HG03066 (cell line): ENCODE results near the gene CBLB.

Source experiments
- ATAC-seq: cut with Tn5 transposase; IDR thresholded peaks from one replicate; pipeline ENCODE4 v1.9.1; 2021; ENCODE audit warnings: low read depth; ENCODE audit not compliant: unreplicated experiment

Gene CBLB

DNA sequence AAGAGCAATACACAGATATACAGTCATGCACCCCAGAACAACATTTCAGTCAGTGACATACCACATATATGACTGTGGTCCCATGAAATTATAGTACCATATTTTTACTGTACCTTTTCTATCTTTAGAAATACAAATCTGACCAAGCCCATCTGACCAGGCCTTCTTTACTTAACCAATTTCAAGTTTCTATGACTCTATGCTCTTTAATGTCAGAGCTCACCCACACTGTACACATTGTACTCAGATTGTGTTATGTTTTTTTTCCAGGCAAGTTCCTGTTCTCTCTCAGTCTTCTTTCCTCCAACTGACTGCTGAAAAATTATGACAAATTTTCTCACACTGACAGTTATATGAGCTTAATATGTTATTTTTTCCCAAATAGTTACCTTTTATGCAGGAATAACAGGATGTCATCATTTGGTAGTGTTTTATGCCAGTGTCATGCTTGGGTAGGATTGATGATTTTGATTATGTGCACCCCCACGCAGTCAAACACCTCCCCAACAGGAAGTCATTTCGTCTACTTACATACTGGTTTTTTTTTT lies 8.0 kb upstream of the CBLB start:
- ATAC-seq: peak; percentile 68

DNA sequence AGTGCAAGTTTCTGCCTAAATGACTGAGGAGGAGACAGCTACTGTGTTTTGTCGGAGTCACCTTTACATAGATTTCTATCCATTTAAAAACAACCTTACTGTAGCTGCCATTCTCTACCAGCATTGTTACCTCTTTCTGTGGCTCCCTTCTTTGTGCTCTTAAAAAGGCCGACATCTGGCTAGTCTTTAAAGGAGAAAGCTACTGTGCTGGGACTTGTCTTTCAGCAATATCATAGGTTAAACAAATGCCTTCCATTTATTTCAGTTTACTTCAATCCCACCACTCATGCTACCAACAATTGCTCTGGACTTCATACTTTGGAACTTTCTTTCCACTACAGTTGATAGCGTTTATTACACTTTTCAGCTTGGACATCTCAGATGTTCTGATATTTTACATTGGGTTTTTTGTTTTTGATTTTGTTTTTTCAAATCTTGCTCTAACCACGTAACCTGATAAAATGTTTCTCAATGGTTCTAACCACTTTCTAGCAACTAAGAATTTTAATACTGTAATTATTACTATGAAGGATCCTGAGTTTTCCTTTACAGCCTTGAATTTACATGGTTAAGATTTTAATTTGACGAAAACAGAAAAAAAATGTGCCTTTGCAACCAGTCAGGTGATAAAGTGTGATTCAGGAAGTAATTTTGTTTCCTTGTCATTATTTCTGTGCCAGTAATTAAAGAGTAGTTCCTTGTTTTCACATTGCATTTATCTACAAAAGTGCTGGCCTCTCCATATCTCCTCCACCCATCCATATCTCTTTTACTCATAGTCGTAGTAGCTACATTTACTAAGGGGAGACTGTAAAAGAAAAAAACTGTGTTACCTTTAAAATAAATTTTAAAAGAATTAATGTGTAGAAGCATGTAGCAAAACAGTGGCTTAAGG lies 1.3 kb upstream of the CBLB start:
- no peak for ATAC-seq

DNA sequence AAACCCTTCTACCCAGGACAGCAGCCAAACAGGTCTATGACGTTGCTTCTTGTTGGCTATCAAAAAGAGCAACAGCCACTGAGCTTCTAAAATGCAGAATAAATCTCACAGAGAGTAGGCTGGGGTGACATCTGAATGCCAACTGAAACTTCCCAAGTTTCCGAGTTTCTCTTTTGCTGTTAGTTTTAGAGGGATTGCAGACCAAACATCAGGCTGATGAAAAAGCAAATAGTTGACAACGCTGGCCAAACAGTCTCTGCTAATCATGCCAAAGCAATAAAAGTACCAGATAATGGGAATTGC lies 670 bp upstream of the CBLB start:
- no peak for ATAC-seq

DNA sequence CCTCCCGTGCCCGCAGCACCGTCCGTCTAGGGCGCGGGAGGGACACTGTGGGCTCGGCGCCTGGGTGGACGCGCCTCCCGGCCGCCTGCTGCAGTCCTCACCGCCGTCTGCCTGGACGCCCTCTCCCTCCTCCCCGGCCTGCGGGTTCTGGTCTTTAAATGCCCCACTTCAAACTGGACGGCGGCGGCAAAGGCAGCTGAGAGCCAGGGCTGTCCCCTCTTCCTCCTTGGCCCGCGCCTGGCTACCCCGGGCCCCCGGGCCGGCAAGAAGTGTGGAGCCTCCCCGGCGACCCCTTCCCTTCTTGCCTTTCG lies 426 bp downstream of the CBLB start:
- peak; percentile 3 for ATAC-seq

DNA sequence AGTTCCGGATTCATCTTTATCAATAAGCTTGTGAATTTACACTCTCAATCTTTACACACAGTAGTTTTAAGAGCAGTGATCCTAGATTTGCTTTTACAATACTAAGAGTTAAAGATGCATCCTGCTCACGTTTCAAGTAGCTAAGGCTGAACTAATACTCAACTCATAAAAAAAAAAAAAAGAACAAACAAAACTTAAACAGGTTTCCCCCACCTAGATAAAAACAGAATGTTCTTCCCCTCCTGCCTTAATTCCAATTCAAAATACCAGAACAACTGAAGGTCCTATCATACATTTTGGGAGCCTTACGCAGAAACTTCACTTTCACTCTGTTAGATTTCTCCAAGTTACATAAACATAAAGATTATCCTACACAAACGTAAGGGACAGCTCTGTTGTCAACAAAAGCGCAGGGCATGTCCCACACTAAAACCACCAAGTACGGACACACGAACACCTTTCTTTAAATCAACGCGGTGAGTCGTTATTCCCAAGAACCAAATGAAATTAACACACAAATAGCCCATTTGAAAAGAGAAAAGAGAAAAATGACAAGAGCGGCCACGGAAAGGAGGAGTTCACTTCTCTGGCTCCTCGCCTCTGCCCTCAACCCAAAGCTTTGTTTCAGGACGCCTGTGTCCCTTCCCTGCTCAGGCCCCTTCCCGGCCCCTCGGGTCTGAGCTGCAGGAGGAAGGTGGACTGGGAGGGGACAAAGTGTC lies 941 bp downstream of the CBLB start:
- peak; percentile 0 for ATAC-seq

DNA sequence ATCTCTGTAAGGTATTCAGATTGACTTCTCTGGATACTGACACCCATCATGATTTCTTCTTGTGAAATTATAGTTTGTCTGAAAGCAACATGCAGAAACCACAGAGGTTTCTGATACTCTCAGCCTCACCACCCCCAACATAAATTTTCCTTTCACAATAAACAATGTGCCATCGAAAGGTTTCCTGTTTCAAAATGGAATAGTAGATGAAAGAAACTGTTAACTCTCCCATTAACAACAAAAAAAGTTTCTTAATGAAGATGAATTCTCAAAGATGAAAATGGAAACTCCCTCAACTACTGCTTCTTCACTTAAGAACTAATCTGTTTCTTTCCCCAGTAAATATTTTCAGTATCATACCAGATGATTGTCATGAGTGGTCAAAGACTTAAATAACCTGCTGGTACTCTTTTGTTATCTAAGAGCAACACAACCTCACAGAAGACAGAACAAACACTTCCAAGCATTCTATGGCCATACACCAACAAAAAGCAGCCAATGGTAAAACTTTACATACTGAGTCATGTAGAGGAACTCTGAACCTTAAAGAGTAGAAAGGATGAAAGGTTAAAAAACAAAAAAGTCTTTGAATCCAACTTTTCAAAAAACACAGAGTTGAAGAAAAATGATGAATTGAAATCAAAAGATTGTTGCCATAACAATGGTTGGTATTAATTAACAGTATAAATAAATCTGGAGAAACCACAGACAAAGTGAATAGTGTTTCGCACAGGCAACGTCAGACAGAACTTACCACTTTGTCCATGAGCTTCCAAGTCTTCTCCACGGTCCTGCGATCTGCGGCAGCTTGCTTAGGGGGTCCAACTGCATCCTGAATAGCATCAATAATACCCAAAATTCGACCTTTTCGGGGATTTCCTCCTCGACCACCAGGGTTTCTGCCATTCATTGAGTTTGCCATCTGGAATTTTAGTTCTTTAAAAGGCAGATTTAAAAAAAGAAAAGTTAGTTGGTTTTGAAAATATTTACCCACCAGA lies 1.9 kb downstream of the CBLB start:
- ATAC-seq: peak; percentile 16

DNA sequence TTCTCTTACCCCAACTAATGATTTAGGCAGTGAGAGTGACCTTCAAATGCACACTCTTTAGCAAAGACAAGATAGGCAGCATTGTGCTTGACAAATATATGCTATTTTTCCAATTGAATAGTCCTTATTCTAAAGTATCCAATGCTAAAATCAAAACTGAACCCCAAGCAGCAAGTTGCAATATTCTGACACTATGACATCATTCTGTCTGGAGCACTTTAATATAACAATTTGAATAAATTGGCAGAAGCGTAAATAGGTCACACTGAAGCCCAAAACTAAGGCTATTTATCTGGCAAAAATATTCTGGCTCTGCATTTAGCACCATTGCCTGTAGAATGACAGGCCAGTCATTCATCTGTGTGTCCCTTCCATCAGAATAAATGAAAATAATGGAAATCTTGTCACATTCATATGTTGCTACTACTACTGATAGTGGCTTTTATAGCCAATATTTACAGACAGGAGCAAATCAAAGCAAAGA lies 2.9 kb downstream of the CBLB start:
- no peak for ATAC-seq

DNA sequence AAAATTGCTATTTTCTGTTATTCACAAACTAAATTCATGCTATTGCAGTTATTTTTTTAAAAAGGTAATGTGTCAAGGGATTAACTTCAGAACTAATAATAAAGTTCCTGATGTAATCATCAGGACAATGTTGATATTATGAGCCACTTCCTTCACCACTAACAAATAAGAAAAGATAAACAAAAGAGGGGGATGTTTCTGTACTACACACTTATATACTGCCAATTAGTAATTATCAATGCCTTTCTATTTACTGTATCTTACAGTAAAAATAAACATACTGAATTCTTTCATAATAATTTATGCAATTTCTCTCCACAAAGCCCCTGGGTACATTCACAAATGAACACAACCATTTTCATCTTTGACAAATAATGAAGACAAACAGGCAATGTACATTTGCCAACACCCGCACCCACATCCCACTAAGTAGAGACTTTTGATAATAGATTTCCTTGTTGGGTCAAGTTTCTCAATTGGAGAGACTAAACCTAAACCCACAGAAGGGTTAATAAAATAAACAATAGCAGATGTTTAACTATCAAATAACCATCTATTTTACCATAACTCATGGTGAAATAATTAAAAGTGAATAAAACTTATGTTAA lies 3.7 kb downstream of the CBLB start:
- ATAC-seq: no peak

DNA sequence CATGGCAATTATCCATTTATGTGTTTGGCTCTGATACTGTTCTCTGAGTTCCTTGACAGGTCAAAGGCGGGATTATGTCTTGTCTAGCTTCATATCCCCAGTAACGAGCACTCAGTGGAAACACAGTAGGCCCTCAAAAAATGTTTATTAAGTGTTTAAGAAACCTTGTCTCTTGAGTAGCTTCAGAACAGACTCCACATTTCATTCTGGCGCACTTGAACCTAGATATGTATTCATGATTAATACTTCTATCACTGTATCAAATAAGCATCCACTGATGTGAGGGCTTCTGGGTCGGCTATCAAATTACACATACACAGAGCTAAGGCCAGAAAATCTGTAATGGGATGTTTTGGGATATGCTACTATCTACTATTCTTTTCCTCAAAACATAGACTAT lies 4.6 kb downstream of the CBLB start:
- no peak for ATAC-seq

DNA sequence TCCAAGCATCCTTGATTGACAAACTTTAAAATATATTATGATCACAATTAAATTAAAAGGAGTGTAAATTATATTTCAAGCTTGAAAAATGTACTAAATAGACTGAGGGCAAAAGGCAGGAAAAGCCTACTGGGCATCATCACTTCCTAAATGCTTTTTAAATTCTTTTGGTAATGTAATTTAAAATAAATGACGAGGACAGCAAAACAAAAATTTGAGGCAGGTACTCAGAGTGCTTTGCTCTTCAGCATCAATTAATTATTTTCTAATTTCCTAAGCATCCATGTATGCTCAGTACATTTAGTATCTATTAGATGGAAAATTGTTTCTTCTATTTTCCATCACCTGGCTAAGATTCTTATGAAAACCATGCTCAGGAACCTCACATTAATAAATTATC lies 5.2 kb downstream of the CBLB start:
- ATAC-seq: no peak

DNA sequence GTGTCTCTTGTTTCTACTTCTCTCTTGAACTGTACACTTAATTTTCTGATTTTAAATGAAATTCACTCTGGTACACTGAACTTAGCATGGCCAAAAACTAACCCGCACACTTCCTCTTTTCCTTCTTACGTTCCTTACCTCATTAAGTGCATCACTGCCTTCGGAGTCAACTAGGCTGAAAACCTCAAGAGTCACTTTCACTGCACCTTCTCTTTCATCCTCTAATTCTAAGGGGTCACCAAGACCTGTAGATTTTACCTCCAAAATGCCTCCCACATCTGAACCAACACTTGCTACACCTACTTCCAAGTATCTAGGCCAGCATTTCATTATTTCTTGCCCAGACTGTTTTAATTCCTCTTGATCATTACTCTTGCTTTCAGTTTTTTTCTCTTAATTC lies 6.6 kb downstream of the CBLB start:
- peak; percentile 71 for ATAC-seq

DNA sequence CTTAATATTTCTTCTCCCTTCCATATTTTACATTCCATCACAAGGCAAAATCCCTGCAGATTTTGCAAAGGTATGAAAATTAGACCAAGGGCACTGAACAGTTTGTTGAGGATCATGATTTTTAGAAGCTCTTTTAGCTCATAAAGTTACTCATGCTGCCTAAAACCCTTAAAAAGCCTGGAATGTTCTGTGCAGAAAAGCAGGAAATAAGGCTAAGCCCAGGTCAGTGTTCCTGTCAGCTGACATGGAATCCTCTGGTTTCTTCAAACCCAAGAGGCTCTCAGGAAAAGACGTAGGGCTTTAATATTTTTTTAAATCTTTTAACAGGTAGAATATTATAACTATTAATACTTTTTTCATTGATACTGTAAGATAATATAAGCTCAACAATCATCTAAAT lies 8.2 kb downstream of the CBLB start:
- no peak for ATAC-seq

DNA sequence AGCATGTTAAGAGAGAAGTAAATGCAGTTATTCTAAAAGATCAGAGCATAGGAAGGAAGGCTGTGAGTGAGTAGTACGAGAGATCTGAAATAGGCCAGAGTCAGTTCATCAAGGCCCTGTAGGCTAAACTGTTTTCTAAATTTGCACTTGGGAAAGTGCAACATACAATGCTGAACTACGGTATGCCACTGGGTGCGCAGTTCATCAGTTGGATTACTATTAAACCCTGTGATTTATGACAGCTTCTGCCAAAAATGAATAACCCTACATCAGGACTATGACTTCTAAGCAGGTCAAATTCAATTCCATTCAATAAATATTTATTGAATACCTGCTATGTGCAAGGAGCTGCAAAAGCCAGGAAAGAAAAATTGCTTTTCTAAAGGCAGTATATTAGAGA lies 10.8 kb downstream of the CBLB start:
- ATAC-seq: no peak

DNA sequence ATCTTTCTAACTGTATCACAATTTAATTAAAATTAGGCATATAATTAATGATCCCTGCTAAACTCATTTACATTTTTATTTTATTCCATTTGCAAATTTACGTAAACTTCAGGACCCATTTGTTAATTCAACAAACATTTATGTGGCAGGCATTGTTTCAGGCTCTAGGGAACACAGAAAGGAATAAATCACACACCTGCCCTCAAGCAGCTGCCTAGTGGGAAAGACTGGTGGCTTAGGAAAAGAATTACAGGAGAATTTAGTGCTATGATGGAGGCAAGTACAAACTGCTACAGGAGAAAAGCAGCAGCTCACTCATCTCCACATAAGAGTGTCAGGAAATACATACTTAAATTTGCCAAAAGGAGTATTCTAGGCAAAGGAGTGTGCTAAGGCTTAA lies 11.2 kb downstream of the CBLB start:
- ATAC-seq: no peak

DNA sequence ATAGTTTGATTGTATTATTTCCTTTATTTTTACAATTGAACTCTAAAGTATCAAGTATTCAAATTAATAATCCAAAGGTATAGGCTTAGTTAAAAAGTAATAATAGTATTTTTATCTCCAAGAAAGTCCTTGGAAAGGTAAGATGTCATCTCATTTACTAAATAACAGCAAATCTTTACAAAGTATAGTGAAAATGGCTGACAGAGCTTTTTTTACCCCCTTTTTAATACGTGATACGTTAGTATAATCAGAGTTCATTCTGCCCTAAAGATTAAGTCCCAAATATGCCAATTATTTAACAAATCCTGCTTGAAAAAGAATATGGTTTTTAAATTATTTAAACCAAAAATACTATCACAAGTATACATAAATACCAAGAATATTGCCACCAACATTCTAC lies 12.2 kb downstream of the CBLB start:
- ATAC-seq: no peak

DNA sequence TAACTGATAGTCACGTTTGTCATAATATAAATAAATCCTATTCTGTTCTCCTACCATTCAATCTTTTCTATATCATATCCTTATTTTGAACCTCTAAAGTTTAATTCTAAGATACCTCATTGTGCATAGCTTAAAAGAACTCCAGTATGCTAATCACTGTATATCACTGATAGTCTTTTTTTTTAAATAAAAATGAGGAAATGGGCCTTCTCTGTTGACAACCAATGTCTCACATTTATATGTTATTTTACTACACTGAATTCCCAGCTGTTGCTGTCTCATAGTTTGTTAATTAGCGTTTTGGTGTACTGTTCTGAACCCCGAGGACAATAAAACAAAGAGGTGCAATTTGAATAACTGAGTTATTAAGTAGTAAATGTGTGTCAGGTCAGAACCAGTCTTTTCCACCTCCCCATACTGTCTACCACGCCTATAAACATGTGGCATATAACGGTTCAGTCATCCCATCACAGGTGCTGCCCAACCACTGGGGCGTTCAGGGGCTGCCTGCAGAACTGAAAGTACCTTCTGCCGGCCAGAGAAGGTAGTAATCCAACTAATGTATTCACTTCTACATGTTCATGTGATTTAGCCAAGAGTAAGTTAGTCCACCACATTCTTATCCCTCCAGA lies 14.9 kb downstream of the CBLB start:
- peak; percentile 91 for ATAC-seq

DNA sequence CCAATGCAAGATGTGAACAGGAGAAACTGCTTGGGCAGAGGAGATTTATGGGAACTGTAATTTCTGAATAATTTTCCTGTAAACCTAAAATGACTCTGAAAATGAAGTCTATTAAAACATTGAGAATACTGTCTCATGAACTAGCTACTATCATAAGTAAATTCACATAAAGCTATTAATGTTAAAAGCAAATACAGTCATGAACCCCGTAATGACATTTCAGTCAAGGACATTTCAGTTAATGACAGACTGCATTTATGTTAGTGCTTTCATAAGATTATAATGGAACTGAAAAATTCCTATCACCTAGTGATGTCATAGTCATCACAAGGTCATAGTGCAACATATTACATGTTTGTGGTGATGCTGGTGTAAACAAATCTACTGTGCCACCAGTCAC lies 17.2 kb downstream of the CBLB start:
- no peak for ATAC-seq

DNA sequence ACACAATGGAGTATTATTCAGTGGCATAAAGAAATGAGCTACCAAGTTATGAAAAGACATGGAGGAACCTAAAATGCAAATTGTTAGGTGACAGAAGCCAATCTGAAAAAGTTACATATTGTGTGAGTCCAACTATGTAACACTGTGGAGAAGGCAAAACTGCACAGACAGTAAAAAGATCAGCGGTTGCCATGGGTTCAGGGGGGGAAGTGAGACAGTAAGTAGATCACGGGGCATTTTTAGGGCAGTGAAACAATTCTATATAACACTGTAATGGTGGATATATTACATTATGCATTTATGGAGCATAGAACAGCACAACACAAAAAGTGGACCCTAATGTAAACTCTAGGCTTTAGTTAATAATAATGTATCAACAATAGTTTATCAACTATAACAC lies 17.6 kb downstream of the CBLB start:
- ATAC-seq: no peak

DNA sequence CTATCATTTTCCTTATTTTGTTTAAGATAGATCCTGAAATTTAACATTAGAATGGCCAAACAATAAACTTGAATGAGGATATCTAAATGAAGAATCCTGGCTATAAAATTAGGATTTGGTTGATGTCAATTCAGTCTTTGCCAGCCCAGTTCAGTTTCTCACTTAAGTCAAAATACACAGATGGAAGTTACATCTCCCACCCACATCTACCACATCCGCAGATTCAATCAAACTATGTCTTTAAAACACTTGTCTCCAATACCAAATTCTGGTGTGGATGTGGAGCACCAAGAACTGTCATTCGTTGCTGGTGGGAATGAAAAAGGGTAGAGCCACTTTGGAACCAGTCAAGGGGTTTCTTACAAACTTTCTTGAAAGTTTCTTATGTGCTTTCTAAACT lies 18.2 kb downstream of the CBLB start:
- no peak for ATAC-seq

DNA sequence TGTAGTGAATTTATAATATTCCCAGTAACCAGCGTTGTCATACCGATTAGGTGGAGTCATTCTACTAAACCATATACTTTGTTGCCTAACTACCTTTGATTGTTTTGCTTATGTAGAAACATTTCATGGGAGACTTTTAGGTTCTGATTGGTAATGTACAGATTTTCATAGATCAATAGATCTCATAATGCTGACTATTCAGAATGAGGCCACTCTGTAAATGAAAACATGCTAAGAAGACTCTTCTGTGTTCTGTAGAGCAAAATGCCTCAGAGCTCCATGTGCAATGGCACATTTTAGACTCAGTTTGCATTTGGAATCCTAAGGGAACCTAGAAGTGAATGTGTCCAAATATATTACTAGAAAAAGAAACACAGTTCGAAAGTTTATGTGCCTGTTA lies 20.0 kb downstream of the CBLB start:
- no peak for ATAC-seq
